K562 (cell line): ENCODE data around the gene MCAT.

Experiments used
- CTCF ChIP-seq, 3 experiments: IDR thresholded peaks in 2 of 3; conservative IDR thresholded peaks in 1 of 3; 2 replicates each; pipeline ENCODE4 v1.5.1; 2011 to 2012; ENCODE audit warnings: low read length in 3 of 3, mild to moderate bottlenecking in 3 of 3, control low read depth in 2 of 3, improper control_type of control experiment in 1 of 3, inconsistent platforms in 1 of 3, low read depth in 1 of 3, mixed read lengths in 1 of 3, moderate library complexity in 1 of 3; ENCODE audit not compliant: insufficient read depth in 2 of 3
- E2F1 ChIP-seq: sonication (generic); formaldehyde crosslinking; IDR thresholded peaks from 2 replicates; pipeline ENCODE4 v1.8.1; 2023; ENCODE audit warnings: mild to moderate bottlenecking, missing genetic modification reagents, moderate library complexity
- GATA2 ChIP-seq: sonication (generic); formaldehyde crosslinking; IDR thresholded peaks from 2 replicates; pipeline ENCODE4 v1.4.0; 2020; ENCODE audit warnings: mild to moderate bottlenecking, missing genetic modification reagents
- MCM3 ChIP-seq: fragments of 450-650 bp; IDR thresholded peaks from 2 replicates; pipeline ENCODE4 v1.6.1; 2016
- PCBP1 ChIP-seq: fragments of 200-400 bp; formaldehyde crosslinking; IDR thresholded peaks from 2 replicates; pipeline ENCODE4 v1.6.1; 2018; ENCODE audit warnings: mild to moderate bottlenecking, low read depth, low read length; ENCODE audit not compliant: poor library complexity, severe bottlenecking
- RAD21 ChIP-seq, 2 experiments: fragments of 250-450 bp in 1 of 2; fragments of 450-650 bp in 1 of 2; sonication (Bioruptor Pico) in 1 of 2; formaldehyde crosslinking in 1 of 2; IDR thresholded peaks in 1 of 2; conservative IDR thresholded peaks in 1 of 2; 2 replicates each; pipeline versions ENCODE4 v1.4.0 to v1.8.0; 2020 to 2022; ENCODE audit warnings: mild to moderate bottlenecking in 2 of 2, moderate library complexity in 1 of 2
- RHOXF2B ChIP-seq: fragments of 250-450 bp; sonication (Bioruptor Pico); conservative IDR thresholded peaks from 2 replicates; pipeline ENCODE4 v1.5.1; 2021
- SMARCA4 ChIP-seq: fragments of 450-650 bp; IDR thresholded peaks from 2 replicates; pipeline ENCODE4 v1.6.1; 2016
- ZFP91 ChIP-seq: sonication (generic); formaldehyde crosslinking; IDR thresholded peaks from 2 replicates; pipeline ENCODE4 v1.8.0; 2022; ENCODE audit warnings: mild to moderate bottlenecking, missing genetic modification reagents

GRCh38 chr22:43155789-43156188 is 12.6 kb upstream of the MCAT start:
- TF ChIP-seq GATA2 (CRISPR knock-in tag) (no peak), PCBP1 (no peak), CTCF (IDR thresholded peaks at IDR 0.05 in 2 of 3, conservative IDR thresholded peaks at IDR 0.05 in 1 of 3; ENCODE audit: insufficient read depth in 2 of 3, low read depth in 1 of 3, low read length in 3 of 3) (no peak), RHOXF2B (no peak), E2F1 (CRISPR knock-in tag) (no peak), SMARCA4 (no peak), MCM3 (no peak), RAD21 (CRISPR knock-in tag; conservative IDR thresholded peaks at IDR 0.05 in 1 of 2, IDR thresholded peaks at IDR 0.05 in 1 of 2) (no peak), ZFP91 (CRISPR knock-in tag) (no peak)
